HCT116 (cell line): Measurements from ENCODE around the gene TMEM87A. TPM values are rescaled to one million over a fixed set of nuclear protein-coding genes. Genes with fewer than 3 reads are reported as not detected.

Experiments used
- ATAC-seq: fragments of 200-7000 bp; cut with Tn5 transposase; 2 replicates; pipeline ENCODE4 v1.9.1; 2020; ENCODE audit warnings: mild to moderate bottlenecking, moderate library complexity
- BruUV-seq: library from RNA; stranded (reverse); fragments of 400-500 nt; replicated peaks from 2 replicates; lab custom pipeline; 2021; lab: Mats Ljungman, UMichigan
- CTCF ChIA-PET: fragments of 300-600 bp; sonication (Branson Sonifier 250); formaldehyde crosslinking; loops from one replicate; lab custom pipeline; 2021; ENCODE audit warnings: antibody characterized with exemption; lab: Charles Lee
- POLR2A ChIA-PET: fragments of 300-600, 350-600 bp; sonication (Branson Sonifier 250); formaldehyde crosslinking; loops from one replicate; lab custom pipeline; 2021; ENCODE audit warnings: antibody characterized with exemption; lab: Charles Lee
- RAD21 ChIA-PET, 2 experiments: fragments of 300-600 bp; sonication (Branson Sonifier 250); formaldehyde crosslinking; loops; one replicate each; lab custom pipeline; 2023; ENCODE audit warnings: low total read pairs in 2 of 2; ENCODE audit not compliant: uncharacterized antibody in 2 of 2, unreplicated experiment in 2 of 2, low non-redundant PET in 1 of 2; lab: Charles Lee
- DNase-seq: peaks from one replicate; pipeline ENCODE4 v3.0.0-alpha.2; 2010; ENCODE audit warnings: low read depth, low spot score
- H2AFZ ChIP-seq: fragments of 200-600 bp; shearing (Covaris generic), sonication (generic); 2 replicates; pipeline ENCODE4 v1.6.1; 2017; ENCODE audit warnings: low read depth, mixed run types, mixed read lengths, antibody characterized with exemption, low read length; ENCODE audit not compliant: poor library complexity, severe bottlenecking
- H3K27ac ChIP-seq: 2 replicates; pipeline ENCODE4 v1.5.1; 2012; ENCODE audit warnings: low read depth, low read length
- H3K27me3 ChIP-seq: fragments of 200-600 bp; sonication (generic); 2 replicates; pipeline ENCODE4 v1.6.1; 2016; ENCODE audit warnings: mixed run types, low read length, mixed read lengths; ENCODE audit not compliant: insufficient read depth
- H3K36me3 ChIP-seq, 2 experiments: fragments of 200-500 bp in 1 of 2; fragments of 200-600 bp in 1 of 2; sonication (Bioruptor generic) in 1 of 2; sonication (generic) in 1 of 2; 2 replicates each; pipeline versions ENCODE4 v1.5.1 to v1.6.1; 2014 to 2016; ENCODE audit warnings: low read length in 2 of 2, inconsistent platforms in 1 of 2, mixed read lengths in 1 of 2, mixed run types in 1 of 2; ENCODE audit not compliant: insufficient read depth in 2 of 2, control insufficient read depth in 1 of 2
- H3K4me1 ChIP-seq, 2 experiments: fragments of 200-600 bp in 1 of 2; sonication (generic) in 1 of 2; 2 replicates each; pipeline versions ENCODE4 v1.5.1 to v1.6.1; 2012 to 2017; ENCODE audit warnings: low read length in 2 of 2, inconsistent platforms in 1 of 2, mild to moderate bottlenecking in 1 of 2, mixed read lengths in 1 of 2, mixed run types in 1 of 2, moderate library complexity in 1 of 2; ENCODE audit not compliant: insufficient read depth in 2 of 2, control insufficient read depth in 1 of 2
- H3K4me2 ChIP-seq: fragments of 200-600 bp; sonication (generic); 2 replicates; pipeline ENCODE4 v1.6.1; 2017; ENCODE audit warnings: mixed run types, low read length, mixed read lengths
- H3K4me3 ChIP-seq, 2 experiments: fragments of 200-600 bp in 1 of 2; sonication (generic) in 1 of 2; replicated peaks in 1 of 2; 2 replicates each; pipeline ENCODE4 v1.5.1; 2011 to 2016; ENCODE audit warnings: low read length in 2 of 2, control low read depth in 1 of 2, low read depth in 1 of 2, mild to moderate bottlenecking in 1 of 2, mixed read lengths in 1 of 2, mixed run types in 1 of 2
- H3K79me2 ChIP-seq: fragments of 200-600 bp; sonication (generic); 2 replicates; pipeline ENCODE4 v1.6.1; 2017; ENCODE audit warnings: mild to moderate bottlenecking, mixed run types, low read length, moderate library complexity, mixed read lengths; ENCODE audit not compliant: insufficient read depth
- H3K9ac ChIP-seq: fragments of 200-600 bp; sonication (generic); 2 replicates; pipeline ENCODE4 v1.6.1; 2016; ENCODE audit warnings: low read length, mixed read lengths
- H3K9me2 ChIP-seq: fragments of 200-600 bp; sonication (generic), shearing (Covaris generic); 2 replicates; pipeline ENCODE4 v1.6.1; 2017; ENCODE audit warnings: mixed run types, mild to moderate bottlenecking, moderate library complexity; ENCODE audit not compliant: insufficient read depth
- H3K9me3 ChIP-seq, 2 experiments: fragments of 200-500 bp in 1 of 2; fragments of 200-600 bp in 1 of 2; sonication (Bioruptor generic) in 1 of 2; sonication (generic) in 1 of 2; 2 replicates each; pipeline ENCODE4 v1.6.1; 2014 to 2017; ENCODE audit warnings: low read length in 2 of 2, mixed read lengths in 2 of 2, inconsistent platforms in 1 of 2, low read depth in 1 of 2, mild to moderate bottlenecking in 1 of 2, mixed run types in 1 of 2, moderate library complexity in 1 of 2; ENCODE audit not compliant: control insufficient read depth in 1 of 2, insufficient read depth in 1 of 2
- H4K20me1 ChIP-seq: fragments of 200-600 bp; sonication (generic), shearing (Covaris generic); 2 replicates; pipeline ENCODE4 v1.6.1; 2017; ENCODE audit warnings: mixed run types, mild to moderate bottlenecking, moderate library complexity; ENCODE audit not compliant: insufficient read depth
- CEBPB ChIP-seq: IDR thresholded peaks from 2 replicates; pipeline ENCODE4 v1.6.1; 2012; ENCODE audit warnings: low read depth
- CTCF ChIP-seq, 3 experiments: fragments of 200-600 bp in 1 of 3; sonication (generic) in 1 of 3; IDR thresholded peaks in 2 of 3; conservative IDR thresholded peaks in 1 of 3; 2 replicates each; pipeline ENCODE4 v1.5.1; 2012 to 2017; ENCODE audit warnings: low read depth in 2 of 3, low read length in 2 of 3, antibody characterized with exemption in 1 of 3, borderline replicate concordance in 1 of 3, control low read depth in 1 of 3, mild to moderate bottlenecking in 1 of 3, mixed read lengths in 1 of 3, mixed run types in 1 of 3, moderate library complexity in 1 of 3; ENCODE audit not compliant: insufficient read depth in 1 of 3
- ELF1 ChIP-seq: IDR thresholded peaks from 2 replicates; pipeline ENCODE4 v1.6.1; 2012; ENCODE audit warnings: low read depth, borderline replicate concordance
- POLR2A ChIP-seq: IDR thresholded peaks from 2 replicates; pipeline ENCODE4 v1.7.0; 2011; ENCODE audit warnings: borderline replicate concordance; ENCODE audit not compliant: insufficient read depth, insufficient read length; ENCODE audit errors: extremely low read depth
- RAD21 ChIP-seq: IDR thresholded peaks from 2 replicates; pipeline ENCODE4 v1.6.1; 2012; ENCODE audit warnings: low read depth, mild to moderate bottlenecking
- SIN3A ChIP-seq: IDR thresholded peaks from 2 replicates; pipeline ENCODE4 v1.6.1; 2012; ENCODE audit warnings: low read depth
- SRF ChIP-seq: IDR thresholded peaks from 2 replicates; pipeline ENCODE4 v1.6.1; 2012; ENCODE audit warnings: low read depth
- ZNF274 ChIP-seq: fragments of 200-500 bp; sonication (Bioruptor generic); IDR thresholded peaks from 2 replicates; pipeline ENCODE4 v1.6.1; 2014; ENCODE audit warnings: mild to moderate bottlenecking, low read depth, low read length, inconsistent platforms
- intact Hi-C: fragments of 100-400 bp; cut with micrococcal nuclease; formaldehyde crosslinking; loops from 2 replicates; pipeline ENCODE4 v1.10.0; 2022
- total RNA-seq: library from RNA; stranded (reverse); gene quantifications from one replicate; pipeline ENCODE4 v1.2.1, GENCODE V29; 2021; ENCODE audit not compliant: unreplicated experiment
- TF ChIP-seq, protein P1 (sequence below): IDR thresholded peaks from 2 replicates; pipeline ENCODE4 v1.6.1; 2012

TMEM87A gene
- total RNA-seq, 1 experiment from 2014 or later: 44.0 TPM

- Histone ChIP-seq H3K36me3 (peaks cover 22 to 30% of the 10 kb centered on the region in 2 experiments), H3K27me3 (no peaks in the 10 kb centered on the region), H3K79me2 (peaks cover 2% of the 10 kb centered on the region; the same call in 1 of the 2 replicates), H3K27ac (no peak overlapping the region), H3K9ac (no peak overlapping the region), H2AFZ (no peak overlapping the region), H3K9me3 (no peaks in the 10 kb centered on the region), H4K20me1 (no peaks in the 10 kb centered on the region), H3K4me1 (no peaks in the 10 kb centered on the region), H3K4me2 (no peak overlapping the region), H3K9me2 (no peaks in the 10 kb centered on the region), H3K4me3 (no peak overlapping the region)
- ChIA-PET POLR2A (no interaction called here), RAD21 (no interaction called here), CTCF (no interaction called here)
- no peak for TF ChIP-seq SRF
- no peak for TF ChIP-seq SIN3A
- no peak for TF ChIP-seq POLR2A
- no peak for TF ChIP-seq ZNF274
- TF ChIP-seq CTCF (IDR thresholded peaks at IDR 0.05 in 2 of 3, conservative IDR thresholded peaks at IDR 0.05 in 1 of 3; ENCODE audit: borderline replicate concordance in 1 of 3, insufficient read depth in 1 of 3, low read depth in 2 of 3, low read length in 2 of 3): no peak
- TF ChIP-seq RAD21: no peak
- no peak for TF ChIP-seq CEBPB
- no peak for TF ChIP-seq ELF1
- TF ChIP-seq, protein P1, sequence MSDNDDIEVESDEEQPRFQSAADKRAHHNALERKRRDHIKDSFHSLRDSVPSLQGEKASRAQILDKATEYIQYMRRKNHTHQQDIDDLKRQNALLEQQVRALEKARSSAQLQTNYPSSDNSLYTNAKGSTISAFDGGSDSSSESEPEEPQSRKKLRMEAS: no peak
- DNase-seq (no peak), ATAC-seq (no peak)
- no TSS peak for BruUV-seq
- intact Hi-C loops: no loop called here
Observed at GRCh38 chr15:42218953-42219592, 54.2 kb downstream of the TMEM87A start.
